SH-SY5Y (cell line): ENCODE data around the gene SLC6A3.

Experiments used
- GATA2 ChIP-seq: IDR thresholded peaks from 2 replicates; pipeline ENCODE4 v1.6.1; 2011; ENCODE audit warnings: mild to moderate bottlenecking, low read depth, low read length
- GATA3 ChIP-seq: IDR thresholded peaks from 2 replicates; pipeline ENCODE4 v1.6.1; 2011; ENCODE audit warnings: low read depth, mild to moderate bottlenecking, low read length, moderate library complexity

DNA sequence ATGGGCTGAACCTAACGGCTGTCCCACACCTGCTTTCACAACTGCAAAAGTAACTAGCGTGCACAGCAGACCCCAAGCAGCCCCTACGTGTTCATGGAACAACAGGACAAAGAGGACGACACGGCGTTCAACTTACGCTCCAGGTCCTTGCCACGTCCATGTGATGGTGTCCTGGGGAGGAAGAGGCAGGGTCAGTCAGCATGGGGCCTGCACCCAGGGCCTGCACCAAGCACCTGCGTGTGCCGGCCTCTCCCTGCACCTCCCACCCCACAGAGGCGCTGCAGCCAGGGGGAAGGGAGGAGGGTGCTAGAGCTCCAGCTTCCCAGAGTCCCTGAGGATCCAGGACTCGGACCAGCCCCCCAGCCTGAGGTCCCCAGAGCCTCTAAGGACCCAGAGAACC, 35.6 kb upstream of the SLC6A3 start:
- TF ChIP-seq GATA2 (no peak), GATA3 (no peak)
